Activated B cell treated with CpG ODN at 0.5 μM for 24 hours (primary cell): ENCODE results near the gene ZNF446. TPM values are rescaled to one million over a fixed set of nuclear protein-coding genes. Genes with fewer than 3 reads are reported as not detected.
A peak's percentile ranks its signal among the peaks of the same experiment; 100 is the strongest.

Experiments
- ATAC-seq: fragments of 200-7000 bp; cut with Tn5 transposase; one replicate; pipeline ENCODE4 v1.10.0; 2021; ENCODE audit warnings: low read depth, mild to moderate bottlenecking, moderate library complexity
- CTCF ChIA-PET: fragments of 350-600 bp; sonication (Branson Sonifier 250); formaldehyde crosslinking; loops from one replicate; lab custom pipeline; 2021; ENCODE audit warnings: antibody characterized with exemption; lab: Charles Lee
- POLR2A ChIA-PET: fragments of 350-600 bp; sonication (Branson Sonifier 250); formaldehyde crosslinking; loops from one replicate; lab custom pipeline; 2021; ENCODE audit warnings: antibody characterized with exemption; lab: Charles Lee
- DNase-seq: peaks from one replicate; pipeline ENCODE4 v3.0.0; 2022
- H3K27ac Mint-ChIP-seq: one replicate; pipeline ENCODE4 v1.8.0; 2020; ENCODE audit warnings: mixed read lengths
- H3K27me3 Mint-ChIP-seq: one replicate; pipeline ENCODE4 v1.8.0; 2021; ENCODE audit warnings: mixed read lengths
- H3K36me3 Mint-ChIP-seq: one replicate; pipeline ENCODE4 v1.8.0; 2021; ENCODE audit warnings: low read depth, mixed read lengths
- H3K4me1 Mint-ChIP-seq: one replicate; pipeline ENCODE4 v1.8.0; 2021; ENCODE audit warnings: mixed read lengths
- H3K4me3 Mint-ChIP-seq: one replicate; pipeline ENCODE4 v1.8.0; 2020; ENCODE audit warnings: mild to moderate bottlenecking, mixed read lengths
- H3K9me3 Mint-ChIP-seq: one replicate; pipeline ENCODE4 v1.8.0; 2020; ENCODE audit warnings: mixed read lengths
- CTCF ChIP-seq: fragments of 200-600 bp; IDR thresholded peaks from one replicate; pipeline ENCODE4 v1.8.0; 2022; ENCODE audit warnings: antibody characterized with exemption, mild to moderate bottlenecking
- intact Hi-C: fragments of 100-400 bp; cut with micrococcal nuclease; formaldehyde crosslinking; loops from one replicate; pipeline ENCODE4 v1.15.1; 2024
- total RNA-seq: library from RNA; stranded (reverse); gene quantifications from 2 replicates; pipeline ENCODE4 v1.2.3, GENCODE V29; 2022

Gene ZNF446
- total RNA-seq, 1 donor from 2014 or later = 9.6 TPM

- no peaks in the 10 kb centered on the region for H3K27me3 Mint-ChIP-seq
- ATAC-seq (no peak), DNase-seq (no peak)
- H3K4me1 Mint-ChIP-seq = peaks cover 25% of the 10 kb centered on the region
- ChIA-PET CTCF (interaction anchor here (1.0 to 1.2 kb wide), 4 partner anchors 13 to 68 kb away, joined by 3 to 14 read pairs (median 8); no protein-coding TSS in a partner anchor), POLR2A (interaction anchor here (0.5 to 1.3 kb wide), 10 partner anchors 14 to 71 kb away, joined by 3 to 7 read pairs (median 5); partner anchors contain the start of genes TRIM28 and UBE2M)
- H3K9me3 Mint-ChIP-seq = no peaks in the 10 kb centered on the region
- no peak overlapping the region for H3K4me3 Mint-ChIP-seq
- no peak for TF ChIP-seq CTCF
- intact Hi-C loops = no loop called here
- H3K27ac Mint-ChIP-seq = no peak overlapping the region
- H3K36me3 Mint-ChIP-seq = peaks cover 18% of the 10 kb centered on the region
Observed at GRCh38 chr19:58513213-58513693, 37.1 kb downstream of the ZNF446 start.

GRCh38 chr19:58513694-58514563 is 37.8 kb downstream of the ZNF446 start:
- H3K4me3 Mint-ChIP-seq = peak overlapping the region; percentile 73
- H3K9me3 Mint-ChIP-seq = no peaks in the 10 kb centered on the region
- CTCF ChIA-PET = interaction anchor here (0.7 to 1.2 kb wide), 6 partner anchors 14 to 67 kb away, joined by 3 to 14 read pairs (median 4); no protein-coding TSS in a partner anchor

GRCh38 chr19:58514564-58515022 is 38.4 kb downstream of the ZNF446 start:
- H3K27ac Mint-ChIP-seq = peak overlapping the region; percentile 24
- ChIA-PET CTCF (interaction anchor here (0.7 to 1.2 kb wide), 6 partner anchors 14 to 66 kb away, joined by 3 to 14 read pairs (median 4); no protein-coding TSS in a partner anchor), POLR2A (interaction anchor here (0.5 to 1.1 kb wide), 6 partner anchors 10 to 61 kb away, joined by 3 to 7 read pairs (median 5); partner anchors contain the start of gene TRIM28)
- no peaks in the 10 kb centered on the region for H3K9me3 Mint-ChIP-seq
- H3K27me3 Mint-ChIP-seq = no peaks in the 10 kb centered on the region
- intact Hi-C loops = loop anchor here (1.0 to 5.0 kb wide), 5 partner anchors 15 to 1107 kb away; partner anchors contain the start of genes ZNF446 and ZNF544
- no peak for TF ChIP-seq CTCF
- no peak for DNase-seq
- peak overlapping the region; percentile 63 for H3K4me3 Mint-ChIP-seq
- ATAC-seq = no peak
- H3K36me3 Mint-ChIP-seq = peaks cover 27% of the 10 kb centered on the region
- H3K4me1 Mint-ChIP-seq = peaks cover 38% of the 10 kb centered on the region

More at GRCh38 chr19:58513694-58514563, 37.8 kb downstream of the ZNF446 start:
- Mint-ChIP-seq H3K36me3 (peaks cover 20% of the 10 kb centered on the region), H3K4me1 (peaks cover 32% of the 10 kb centered on the region), H3K27ac (peak overlapping the region; percentile 24), H3K27me3 (no peaks in the 10 kb centered on the region)
- POLR2A ChIA-PET = interaction anchor here (0.5 to 1.3 kb wide), 11 partner anchors 9 to 72 kb away, joined by 3 to 7 read pairs (median 5); partner anchors contain the start of genes TRIM28 and UBE2M
- TF ChIP-seq CTCF = peak; percentile 24
- intact Hi-C loops = loop anchor here (1.0 kb wide), 2 partner anchors 15 to 67 kb away; no protein-coding TSS in a partner anchor
- DNase-seq = peak; percentile 83
- peak; percentile 89 for ATAC-seq

- POLR2A ChIA-PET = no interaction called here
- TF ChIP-seq CTCF = no peak
- peaks cover 45% of the 10 kb centered on the region for H3K4me1 Mint-ChIP-seq
- no peak for ATAC-seq
- H3K27ac Mint-ChIP-seq = no peak overlapping the region
- peaks cover 31% of the 10 kb centered on the region for H3K36me3 Mint-ChIP-seq
- no peaks in the 10 kb centered on the region for H3K9me3 Mint-ChIP-seq
- no peak for DNase-seq
- intact Hi-C loops = loop anchor here (5.0 kb wide), 3 partner anchors 38 to 1108 kb away; partner anchors contain the start of genes ZNF446 and ZNF544
- H3K27me3 Mint-ChIP-seq = no peaks in the 10 kb centered on the region
- CTCF ChIA-PET = no interaction called here
- H3K4me3 Mint-ChIP-seq = peak overlapping the region; percentile 20
Observed at GRCh38 chr19:58515259-58515658, 39.1 kb downstream of the ZNF446 start.
